Heart right ventricle (tissue), 16 donors: Measurements from ENCODE around the gene FLRT2. TPM values are rescaled to one million over a fixed set of nuclear protein-coding genes. Genes with fewer than 3 reads are reported as not detected.
A peak's percentile ranks its signal among the peaks of the same experiment; 100 is the strongest.

Experiments
- ATAC-seq, 8 donors: fragments of 200-7000 bp; cut with Tn5 transposase; one replicate each; pipeline ENCODE4 v1.9.1; 2020; ENCODE audit warnings: mild to moderate bottlenecking in 8 of 8, moderate library complexity in 8 of 8, moderate number of reproducible peaks in 1 of 8
- DNase-seq, 2 donors: peaks; one replicate each; pipeline ENCODE4 v3.0.0-alpha.2; 2020
- H3K27ac ChIP-seq, 10 donors: fragments of 200-600 bp; sonication (generic) in 2 of 10; one replicate each; pipeline versions ENCODE4 v1.5.0 to v1.8.0; 2020 to 2022; ENCODE audit warnings: mild to moderate bottlenecking in 3 of 10
- H3K27me3 ChIP-seq, 7 donors: fragments of 200-600 bp; one replicate each; pipeline ENCODE4 v1.8.0; 2021 to 2022; ENCODE audit warnings: mild to moderate bottlenecking in 2 of 7
- H3K36me3 ChIP-seq, 9 donors: fragments of 200-600 bp; sonication (generic) in 1 of 9; one replicate each; pipeline versions ENCODE4 v1.5.0 to v1.8.0; 2020 to 2022; ENCODE audit warnings: mild to moderate bottlenecking in 2 of 9
- H3K4me1 ChIP-seq, 9 donors: fragments of 200-600 bp; sonication (generic) in 1 of 9; one replicate each; pipeline versions ENCODE4 v1.5.0 to v1.8.0; 2020 to 2022; ENCODE audit warnings: mild to moderate bottlenecking in 4 of 9
- H3K4me3 ChIP-seq, 10 donors: fragments of 200-600 bp; sonication (generic) in 2 of 10; one replicate each; pipeline versions ENCODE4 v1.5.0 to v1.8.0; 2020 to 2022; ENCODE audit warnings: mild to moderate bottlenecking in 7 of 10, moderate library complexity in 2 of 10
- H3K9me3 ChIP-seq, 11 donors: fragments of 200-600 bp in 10 of 11; sonication (generic) in 2 of 11; one replicate each; pipeline versions ENCODE4 v1.5.0 to v1.8.0; 2013 to 2022; ENCODE audit warnings: mild to moderate bottlenecking in 2 of 11, control low read depth in 1 of 11, moderate library complexity in 1 of 11
- WGBS, 2 donors: extraction: QIAGEN DNeasy Blood & Tissue Kit; methylation state at CpG; one replicate each; pipeline ENCODE4 v1.1.7; 2013; ENCODE audit warnings: inconsistent platforms in 1 of 2; 5-methylcytosine and 5-hydroxymethylcytosine counted together
- intact Hi-C, 10 donors: fragments of 100-400 bp; cut with DNase I; formaldehyde crosslinking; loops; one replicate each; pipeline versions ENCODE4 v1.11.1 to v1.14.2; 2022
- polyA plus RNA-seq, 2 donors: library from polyadenylated mRNA; stranded (reverse); fragments of 200-250 nt; gene quantifications; one replicate each; pipeline ENCODE4 v1.2.3, GENCODE V29; 2013
- total RNA-seq, 10 donors: library from RNA; stranded (reverse); fragmentation: NEBNext Ultra II Directional in 3 of 10; extraction: Animal tissue kit (Norgen Biotek cat#: 25700) in 3 of 10; gene quantifications; one replicate each; pipeline versions ENCODE4 v1.2.1 to v1.2.4, GENCODE V29; 2021 to 2023
- TF ChIP-seq, protein P1 (sequence below), 9 donors: fragments of 200-600 bp; sonication (generic) in 2 of 9; IDR thresholded peaks; one replicate each; pipeline versions ENCODE4 v1.5.0 to v1.8.0; 2021 to 2022; ENCODE audit warnings: antibody characterized with exemption in 9 of 9, mild to moderate bottlenecking in 5 of 9, moderate library complexity in 1 of 9
- donor health status: Arrhythmogenic right ventricular cardiomyopathy.
- donor health status: ischemic (EF 13 %, LVEDD 7.1; RV severe dilation, severe dysfunction).
- donor health status: healthy with polysubstance abuse.
- donor health status: DM: no; HTN: yes; CAD: no.
- donor health status: DM: no; HTN: no; CAD: no.
- donor health status: ischemic (EF 25% LVEDD 6.9; RV normal size, moderate dysfunction).
- donor health status: ischemic (EF 25% LVEDD 5.7; RV mildly dilated, moderate dysfunction).
- donor health status: healthy.
- donor health status: DM: yes; HTN: yes; CAD: no.
- donor health status: Ischemic cardiomyopathy.
- donor health status: ischemic (EF 35%, LVEDD 5.7; RV mildly dilated, moderate dysfunction).
- donor health status: nonischemic (EF 11% LVEDD 7.7; RV severe dilation, severe dysfunction).
- donor health status: DM: yes; HTN: yes; CAD: no.
- donor health status: PGD.
- donor health status: ischemic (EF 29% LVEDD 5.4; RV normal size, mild dysfunction).
- donor health status: nonischemic (EF 23%, LVEDD 6.1; RV moderate dilation, normal function).

Gene FLRT2
- total and polyA plus RNA-seq, 12 donors, result 1.1 to 7.5 (median 3.1) TPM

- intact Hi-C loops, result no loop called here
- TF ChIP-seq, protein P1, sequence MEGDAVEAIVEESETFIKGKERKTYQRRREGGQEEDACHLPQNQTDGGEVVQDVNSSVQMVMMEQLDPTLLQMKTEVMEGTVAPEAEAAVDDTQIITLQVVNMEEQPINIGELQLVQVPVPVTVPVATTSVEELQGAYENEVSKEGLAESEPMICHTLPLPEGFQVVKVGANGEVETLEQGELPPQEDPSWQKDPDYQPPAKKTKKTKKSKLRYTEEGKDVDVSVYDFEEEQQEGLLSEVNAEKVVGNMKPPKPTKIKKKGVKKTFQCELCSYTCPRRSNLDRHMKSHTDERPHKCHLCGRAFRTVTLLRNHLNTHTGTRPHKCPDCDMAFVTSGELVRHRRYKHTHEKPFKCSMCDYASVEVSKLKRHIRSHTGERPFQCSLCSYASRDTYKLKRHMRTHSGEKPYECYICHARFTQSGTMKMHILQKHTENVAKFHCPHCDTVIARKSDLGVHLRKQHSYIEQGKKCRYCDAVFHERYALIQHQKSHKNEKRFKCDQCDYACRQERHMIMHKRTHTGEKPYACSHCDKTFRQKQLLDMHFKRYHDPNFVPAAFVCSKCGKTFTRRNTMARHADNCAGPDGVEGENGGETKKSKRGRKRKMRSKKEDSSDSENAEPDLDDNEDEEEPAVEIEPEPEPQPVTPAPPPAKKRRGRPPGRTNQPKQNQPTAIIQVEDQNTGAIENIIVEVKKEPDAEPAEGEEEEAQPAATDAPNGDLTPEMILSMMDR (IDR thresholded peaks at IDR 0.05), result no peak
- no peaks in the 10 kb centered on the region for H3K36me3 ChIP-seq
- ATAC-seq (no peak), DNase-seq (no peak)
- no peaks in the 10 kb centered on the region for H3K4me1 ChIP-seq
- H3K4me3 ChIP-seq, result no peak overlapping the region
- no peaks in the 10 kb centered on the region for H3K27me3 ChIP-seq
- no peaks in the 10 kb centered on the region for H3K9me3 ChIP-seq
- no peak overlapping the region for H3K27ac ChIP-seq
- WGBS, 2 donors, result 93 to 96% methylated on average over 5 of the region's 5 CpGs
Measured at GRCh38 chr14:85562630-85563029, 32.7 kb downstream of the FLRT2 start.

DNA sequence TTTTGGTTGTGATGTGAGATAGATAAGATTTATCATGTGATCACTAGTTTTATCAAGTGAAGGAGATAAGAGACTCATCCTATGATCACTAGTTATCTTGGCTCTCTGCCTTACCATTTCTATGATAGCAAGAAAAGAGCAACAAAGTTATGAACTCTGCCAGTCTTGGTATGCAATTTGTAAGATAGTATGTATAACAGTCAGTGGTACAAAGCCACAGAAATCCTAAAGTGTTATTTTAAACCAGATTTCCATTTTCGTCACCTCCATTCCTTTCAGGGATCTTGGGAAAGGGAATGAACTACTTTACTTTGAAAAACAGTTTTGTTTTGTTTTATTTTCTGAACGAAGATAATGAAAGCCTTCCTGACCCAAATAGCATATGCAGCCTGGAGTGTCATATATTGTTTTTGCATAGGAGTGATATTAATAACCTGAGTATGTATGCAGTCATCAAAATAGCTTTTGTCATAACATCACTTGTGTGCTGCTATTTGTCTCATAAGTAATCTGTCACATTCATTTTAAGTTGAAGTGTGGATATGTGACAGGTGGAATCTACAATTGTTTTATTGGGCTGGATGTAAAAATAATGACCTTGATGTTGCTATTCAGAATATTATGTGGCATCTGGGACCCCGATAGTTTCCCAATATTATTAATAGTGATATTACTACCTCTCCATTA lies 35.0 kb downstream of the FLRT2 start:
- Histone ChIP-seq H3K27ac (no peak overlapping the region), H3K27me3 (no peaks in the 10 kb centered on the region), H3K4me1 (no peaks in the 10 kb centered on the region), H3K4me3 (no peak overlapping the region), H3K36me3 (no peaks in the 10 kb centered on the region), H3K9me3 (no peaks in the 10 kb centered on the region)
- TF ChIP-seq, protein P1 (IDR thresholded peaks at IDR 0.05), result no peak
- WGBS, 2 donors, result 74 to 76% methylated on average over 3 of the region's 3 CpGs
- intact Hi-C loops, result no loop called here
- ATAC-seq, result no peak
- DNase-seq, result no peak

DNA sequence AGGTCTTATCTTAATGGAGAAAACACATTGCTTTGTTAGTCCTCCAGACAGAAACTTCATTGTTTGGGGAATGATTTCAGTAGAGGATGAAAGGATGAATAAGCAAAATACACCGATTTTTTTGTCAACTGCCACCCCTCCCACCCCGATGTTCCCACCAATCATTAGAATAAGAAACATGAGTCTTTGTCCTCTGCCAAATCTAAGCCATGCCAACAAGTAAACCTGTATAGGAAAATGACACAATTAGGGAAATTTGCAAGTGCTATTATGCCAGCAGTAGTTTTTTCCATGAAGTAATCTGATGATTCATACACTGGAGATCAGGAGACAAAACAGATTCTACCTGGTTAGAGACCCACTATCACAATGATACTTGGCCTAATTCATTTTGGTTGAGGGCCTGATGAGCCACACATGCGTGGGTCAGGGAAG lies 35.9 kb downstream of the FLRT2 start:
- ATAC-seq, result no peak
- no peak for DNase-seq
- H3K27ac ChIP-seq, result no peak overlapping the region
- no peaks in the 10 kb centered on the region for H3K4me1 ChIP-seq
- no peak overlapping the region for H3K4me3 ChIP-seq
- no peaks in the 10 kb centered on the region for H3K36me3 ChIP-seq
- 61 to 71% methylated on average over 3 of the region's 3 CpGs for WGBS, 2 donors
- no peaks in the 10 kb centered on the region for H3K9me3 ChIP-seq
- no peaks in the 10 kb centered on the region for H3K27me3 ChIP-seq
- intact Hi-C loops, result no loop called here
- TF ChIP-seq, protein P1 (IDR thresholded peaks at IDR 0.05), result no peak

DNA sequence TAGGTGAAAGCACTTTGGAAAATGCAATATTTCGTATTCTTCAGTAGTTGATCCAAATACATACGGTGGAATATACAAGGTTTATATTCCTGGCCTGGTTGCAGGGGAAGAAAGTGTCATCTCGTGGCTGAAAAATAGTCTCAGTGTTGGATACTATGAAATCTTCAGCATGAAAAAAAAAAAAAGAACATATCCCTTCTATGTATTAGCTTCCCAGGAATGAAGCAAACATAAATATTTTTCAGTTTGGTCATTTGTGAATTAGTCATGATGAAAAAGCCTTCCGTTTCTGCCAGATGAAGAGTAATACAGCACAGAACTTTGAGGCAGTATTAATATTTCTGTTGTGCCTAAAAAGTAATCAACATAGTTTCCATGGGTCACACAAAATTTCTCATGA lies 36.7 kb downstream of the FLRT2 start:
- ATAC-seq, result peak in 1 of 8 donors; percentile 45
- intact Hi-C loops, result no loop called here
- TF ChIP-seq, protein P1 (IDR thresholded peaks at IDR 0.05), result no peak
- Histone ChIP-seq H3K27ac (no peak overlapping the region), H3K9me3 (no peaks in the 10 kb centered on the region), H3K4me1 (no peaks in the 10 kb centered on the region), H3K36me3 (no peaks in the 10 kb centered on the region), H3K27me3 (no peaks in the 10 kb centered on the region), H3K4me3 (no peak overlapping the region)
- WGBS, 2 donors, result 75 to 77% methylated on average over 3 to 4 of the region's 4 CpGs
- no peak for DNase-seq
